ENCODE measurements around the gene CYB561.

Gene CYB561

GRCh38 chr17:63431939-63432804 lies 13.9 kb downstream of the CYB561 start:
- peak; percentile 53 for DNase-seq

GRCh38 chr17:63431618-63431938 lies 14.5 kb downstream of the CYB561 start:
- DNase-seq = peak; percentile 27

- no peak for DNase-seq
These were observed 15.9 kb downstream of the CYB561 start for GRCh38 chr17:63430223-63430622.

GRCh38 chr17:63429766-63430165 lies 16.3 kb downstream of the CYB561 start:
- peak; percentile 33 for DNase-seq

- DNase-seq = no peak
These were observed 19.2 kb downstream of the CYB561 start for GRCh38 chr17:63426917-63427308.

- no peak for DNase-seq
These were observed 19.8 kb downstream of the CYB561 start for GRCh38 chr17:63426041-63426916.

GRCh38 chr17:63425483-63425882 lies 20.6 kb downstream of the CYB561 start:
- DNase-seq = peak; percentile 85

- DNase-seq = no peak
These were observed 22.1 kb downstream of the CYB561 start for GRCh38 chr17:63423963-63424362.

- no peak for DNase-seq
These were observed 22.7 kb downstream of the CYB561 start for GRCh38 chr17:63423251-63423950.

- no peak for DNase-seq
These were observed 24.1 kb downstream of the CYB561 start for GRCh38 chr17:63421681-63422645.

- no peak for DNase-seq
These were observed 25.0 kb downstream of the CYB561 start for GRCh38 chr17:63420868-63421680.

- DNase-seq = no peak
These were observed 25.9 kb downstream of the CYB561 start for GRCh38 chr17:63419949-63420867.

GRCh38 chr17:63419398-63419797 lies 26.7 kb downstream of the CYB561 start:
- DNase-seq = no peak

- DNase-seq = no peak
These were observed 27.6 kb downstream of the CYB561 start for GRCh38 chr17:63418540-63418939.

GRCh38 chr17:63414222-63414621 lies 31.9 kb downstream of the CYB561 start:
- DNase-seq = no peak

GRCh38 chr17:63413128-63413527 lies 33.0 kb downstream of the CYB561 start:
- DNase-seq = no peak

GRCh38 chr17:63412234-63412633 lies 33.9 kb downstream of the CYB561 start:
- no peak for DNase-seq

GRCh38 chr17:63407741-63408330 lies 38.3 kb downstream of the CYB561 start:
- no peak for DNase-seq

GRCh38 chr17:63406689-63407330 lies 39.3 kb downstream of the CYB561 start:
- peak; percentile 80 for DNase-seq
